Eye (tissue), 1 donor: ENCODE measurements around the gene CSGALNACT2.

Experiments
- DNase-seq: peaks from one replicate; pipeline ENCODE4 v3.0.0-alpha.2; 2015

Gene CSGALNACT2

DNA sequence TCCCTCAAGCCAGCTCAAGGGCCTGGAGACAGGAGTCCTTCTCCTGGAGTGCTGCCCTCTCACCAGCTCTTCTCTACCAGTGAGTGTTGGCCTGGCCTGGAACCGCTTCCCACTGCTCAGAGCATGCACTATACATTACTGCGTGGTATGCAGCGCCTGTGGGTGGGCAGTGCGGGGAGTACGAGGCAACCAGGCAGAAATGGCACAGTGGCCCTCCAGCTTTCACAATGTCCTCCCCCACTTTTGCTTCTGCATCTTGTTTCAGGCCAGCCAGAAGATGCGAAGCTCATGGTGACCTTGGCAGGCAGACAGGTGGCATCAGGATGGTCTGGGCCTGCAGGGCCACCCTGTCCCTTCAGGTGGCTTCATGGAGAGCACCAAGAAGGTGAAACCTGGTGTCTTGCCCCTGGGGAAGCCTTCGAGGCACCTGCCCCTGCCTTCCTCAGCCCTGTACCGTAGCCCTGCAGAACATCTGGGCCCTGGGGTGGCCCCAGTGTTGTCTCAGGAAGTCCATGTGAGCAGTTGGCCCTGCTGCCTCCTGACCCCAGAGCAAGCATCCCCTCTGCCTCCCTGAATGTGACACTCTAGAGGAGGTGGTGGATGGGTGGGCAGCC is 92.8 kb downstream of the CSGALNACT2 start:
- DNase-seq = no peak

DNA sequence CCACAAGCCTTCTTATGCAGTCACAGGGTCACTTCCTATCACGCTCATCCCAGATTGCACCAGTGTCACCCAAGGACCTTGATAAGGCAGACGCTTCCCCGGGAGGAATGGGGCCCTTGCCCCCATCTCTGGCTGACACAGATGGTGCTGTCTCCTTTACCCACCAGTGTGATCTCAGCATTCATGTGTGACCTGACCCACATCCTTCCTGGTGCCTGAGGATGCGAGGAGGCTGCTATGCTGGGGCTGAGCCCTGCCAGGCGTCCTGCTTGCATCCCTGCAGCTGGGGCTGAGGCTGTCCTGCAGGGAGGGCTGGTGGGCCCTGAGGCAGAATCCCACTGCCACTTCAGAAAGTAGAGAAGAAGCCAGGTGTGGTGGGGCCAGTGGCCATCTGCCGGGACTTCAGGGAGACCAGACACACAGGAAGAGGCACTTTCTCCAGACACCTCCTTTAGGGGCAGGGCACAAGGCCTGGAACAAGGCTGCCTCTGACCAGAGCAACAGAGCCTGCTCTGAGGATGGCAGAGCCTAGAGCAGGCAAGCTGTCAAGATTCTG is 93.4 kb downstream of the CSGALNACT2 start:
- DNase-seq = no peak

DNA sequence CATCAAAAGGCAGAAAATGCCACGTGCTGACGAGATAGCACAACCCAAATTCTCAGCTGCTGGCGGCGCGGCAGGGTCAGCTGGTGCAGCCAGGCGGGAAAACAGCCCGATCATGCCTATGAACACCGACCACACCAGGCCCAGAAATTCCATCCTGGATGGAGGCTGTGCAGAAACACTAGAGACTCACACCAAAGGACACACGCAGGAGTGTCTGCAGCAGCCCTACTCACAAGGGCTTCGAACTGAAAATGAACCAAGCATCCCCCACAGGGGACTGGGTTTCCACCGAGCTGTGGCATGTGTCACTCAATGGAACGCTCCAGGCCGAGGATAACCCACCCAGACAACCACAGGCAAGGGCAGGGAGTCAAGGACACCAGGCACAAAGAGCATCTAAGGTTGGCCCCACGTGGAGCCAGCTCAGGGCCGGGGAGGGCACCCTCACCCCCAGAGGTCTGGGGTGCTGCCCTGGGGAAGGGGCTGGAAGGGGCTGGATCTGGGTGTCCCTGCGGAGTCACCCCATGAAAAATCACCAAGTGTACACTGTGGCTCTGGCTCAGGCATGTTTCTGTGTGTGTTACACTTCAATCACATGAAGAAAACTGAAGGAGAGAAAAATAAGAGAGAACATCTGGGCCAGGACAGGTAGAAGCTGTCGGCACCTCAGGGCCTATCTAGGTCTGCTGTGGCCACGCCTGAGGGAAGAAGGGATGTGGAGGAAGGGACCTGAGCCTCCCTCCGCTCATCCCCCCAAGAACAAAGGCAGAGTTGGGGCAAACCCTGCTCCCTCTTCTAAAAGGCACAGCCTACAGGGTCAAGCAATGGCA is 95.6 kb downstream of the CSGALNACT2 start:
- DNase-seq = no peak

DNA sequence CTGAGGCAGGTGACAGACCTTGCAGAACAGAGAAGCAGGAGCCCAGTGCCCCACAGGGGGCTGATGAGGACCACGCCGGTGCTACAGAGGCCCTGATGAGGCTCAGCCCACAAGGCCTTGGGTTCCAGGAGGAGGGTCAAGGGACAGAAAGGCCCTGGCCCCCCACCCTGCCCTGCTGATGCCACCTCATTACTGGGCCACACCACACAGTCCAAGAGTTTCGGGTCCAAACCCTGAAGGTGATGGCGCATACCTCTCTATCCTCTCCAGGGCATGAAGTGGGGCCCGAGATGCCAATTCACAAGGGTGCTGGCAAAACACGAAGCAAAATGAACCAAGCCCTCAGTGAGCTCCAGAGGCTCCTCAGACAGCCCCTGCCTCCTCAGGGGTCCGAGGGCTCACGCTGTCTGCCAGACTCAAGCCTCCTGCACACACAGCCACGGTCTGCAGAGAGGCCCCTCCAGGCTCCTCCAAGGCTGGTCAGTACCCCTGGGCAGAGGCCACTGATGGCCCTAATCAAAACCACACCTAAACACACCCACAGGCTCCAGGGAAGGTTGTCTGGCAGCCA is 96.3 kb downstream of the CSGALNACT2 start:
- DNase-seq = no peak
